ENCODE measurements around the gene EML4.
A peak's percentile ranks its signal among the peaks of the same experiment; 100 is the strongest.

Gene EML4

GRCh38 chr2:42229949-42230348 lies 60.8 kb downstream of the EML4 start:
- ATAC-seq (ENCODE audit: insufficient read depth, low read depth) (peak; percentile 56; the same call in 2 of the 3 replicates), DNase-seq (no peak)
- no peak overlapping the region for H3K4me2 ChIP-seq (ENCODE audit: insufficient read depth, low read length)
- no peak overlapping the region for H3K27ac ChIP-seq (ENCODE audit: low read length)
- peaks cover 17% of the 10 kb centered on the region; the same call in 1 of the 2 replicates for H4K20me1 ChIP-seq (ENCODE audit: insufficient read depth, low read length)
- H3K9ac ChIP-seq (ENCODE audit: low read depth, low read length), result no peak overlapping the region
- no peaks in the 10 kb centered on the region for H3K4me1 ChIP-seq (ENCODE audit: insufficient read depth, low read length)
- H2AFZ ChIP-seq (ENCODE audit: low read depth, low read length), result no peak overlapping the region
- no peaks in the 10 kb centered on the region for H3K36me3 ChIP-seq (ENCODE audit: insufficient read depth, low read length)
- no peaks in the 10 kb centered on the region for H3K27me3 ChIP-seq (ENCODE audit: insufficient read depth, low read length, poor library complexity)
- TF ChIP-seq CTCF (IDR thresholded peaks at IDR 0.05; ENCODE audit: borderline replicate concordance, extremely low read depth, low read length, poor library complexity, severe bottlenecking) (no peak), EZH2 (IDR thresholded peaks at IDR 0.05; ENCODE audit: borderline replicate concordance, low read depth, low read length, severe bottlenecking) (no peak)
- H3K4me3 ChIP-seq (ENCODE audit: low read depth in 1 of 2, low read length in 2 of 2), result no peak overlapping the region
- H3K79me2 ChIP-seq (ENCODE audit: insufficient read depth, low read length), result peaks cover 64% of the 10 kb centered on the region
- no peaks in the 10 kb centered on the region for H3K9me3 ChIP-seq (ENCODE audit: insufficient read depth, low read length, severe bottlenecking)

- Histone ChIP-seq H3K4me3 (ENCODE audit: low read depth in 1 of 2, low read length in 2 of 2) (no peak overlapping the region), H3K9me3 (ENCODE audit: insufficient read depth, low read length, severe bottlenecking) (no peaks in the 10 kb centered on the region), H3K9ac (ENCODE audit: low read depth, low read length) (no peak overlapping the region), H3K79me2 (ENCODE audit: insufficient read depth, low read length) (peaks cover 64% of the 10 kb centered on the region), H3K27me3 (ENCODE audit: insufficient read depth, low read length, poor library complexity) (no peaks in the 10 kb centered on the region), H2AFZ (ENCODE audit: low read depth, low read length) (no peak overlapping the region), H4K20me1 (ENCODE audit: insufficient read depth, low read length) (peaks cover 22% of the 10 kb centered on the region; the same call in 1 of the 2 replicates), H3K4me2 (ENCODE audit: insufficient read depth, low read length) (no peak overlapping the region), H3K4me1 (ENCODE audit: insufficient read depth, low read length) (no peaks in the 10 kb centered on the region), H3K36me3 (ENCODE audit: insufficient read depth, low read length) (no peaks in the 10 kb centered on the region), H3K27ac (ENCODE audit: low read length) (no peak overlapping the region)
- ATAC-seq (ENCODE audit: insufficient read depth, low read depth), result no peak
- no peak for DNase-seq
- no peak for TF ChIP-seq CTCF (IDR thresholded peaks at IDR 0.05; ENCODE audit: borderline replicate concordance, extremely low read depth, low read length, poor library complexity, severe bottlenecking)
Measured at GRCh38 chr2:42230891-42231290, 61.7 kb downstream of the EML4 start.

- H3K4me2 ChIP-seq (ENCODE audit: insufficient read depth, low read length), result no peak overlapping the region
- no peaks in the 10 kb centered on the region for H3K36me3 ChIP-seq (ENCODE audit: insufficient read depth, low read length)
- peaks cover 70% of the 10 kb centered on the region for H3K79me2 ChIP-seq (ENCODE audit: insufficient read depth, low read length)
- no peak overlapping the region for H3K27ac ChIP-seq (ENCODE audit: low read length)
- no peaks in the 10 kb centered on the region for H3K9me3 ChIP-seq (ENCODE audit: insufficient read depth, low read length, severe bottlenecking)
- peaks cover 22% of the 10 kb centered on the region; the same call in 1 of the 2 replicates for H4K20me1 ChIP-seq (ENCODE audit: insufficient read depth, low read length)
- H3K27me3 ChIP-seq (ENCODE audit: insufficient read depth, low read length, poor library complexity), result no peaks in the 10 kb centered on the region
- H3K4me3 ChIP-seq (ENCODE audit: low read depth in 1 of 2, low read length in 2 of 2), result no peak overlapping the region
- ATAC-seq (ENCODE audit: insufficient read depth, low read depth), result no peak
- TF ChIP-seq EZH2 (IDR thresholded peaks at IDR 0.05; ENCODE audit: borderline replicate concordance, low read depth, low read length, severe bottlenecking) (no peak), CTCF (IDR thresholded peaks at IDR 0.05; ENCODE audit: borderline replicate concordance, extremely low read depth, low read length, poor library complexity, severe bottlenecking) (no peak)
- no peak for DNase-seq
- no peaks in the 10 kb centered on the region for H3K4me1 ChIP-seq (ENCODE audit: insufficient read depth, low read length)
- no peak overlapping the region for H2AFZ ChIP-seq (ENCODE audit: low read depth, low read length)
- no peak overlapping the region for H3K9ac ChIP-seq (ENCODE audit: low read depth, low read length)
Measured at GRCh38 chr2:42232024-42232423, 62.9 kb downstream of the EML4 start.

GRCh38 chr2:42233976-42234441 lies 64.9 kb downstream of the EML4 start:
- Histone ChIP-seq H3K9ac (ENCODE audit: low read depth, low read length) (no peak overlapping the region), H3K4me1 (ENCODE audit: insufficient read depth, low read length) (no peaks in the 10 kb centered on the region), H3K79me2 (ENCODE audit: insufficient read depth, low read length) (peaks cover 68% of the 10 kb centered on the region), H3K4me3 (ENCODE audit: low read depth in 1 of 2, low read length in 2 of 2) (no peak overlapping the region), H3K36me3 (ENCODE audit: insufficient read depth, low read length) (no peaks in the 10 kb centered on the region), H3K27ac (ENCODE audit: low read length) (no peak overlapping the region), H4K20me1 (ENCODE audit: insufficient read depth, low read length) (peaks cover 20% of the 10 kb centered on the region; the same call in 1 of the 2 replicates), H3K27me3 (ENCODE audit: insufficient read depth, low read length, poor library complexity) (no peaks in the 10 kb centered on the region), H2AFZ (ENCODE audit: low read depth, low read length) (no peak overlapping the region), H3K4me2 (ENCODE audit: insufficient read depth, low read length) (no peak overlapping the region), H3K9me3 (ENCODE audit: insufficient read depth, low read length, severe bottlenecking) (no peaks in the 10 kb centered on the region)
- TF ChIP-seq EZH2 (IDR thresholded peaks at IDR 0.05; ENCODE audit: borderline replicate concordance, low read depth, low read length, severe bottlenecking) (no peak), CTCF (IDR thresholded peaks at IDR 0.05; ENCODE audit: borderline replicate concordance, extremely low read depth, low read length, poor library complexity, severe bottlenecking) (no peak)
- DNase-seq, result no peak
- ATAC-seq (ENCODE audit: insufficient read depth, low read depth), result no peak
